Gastrocnemius medialis (tissue), 4 donors: ENCODE measurements around the gene SAYSD1. TPM values are rescaled to one million over a fixed set of nuclear protein-coding genes. Genes with fewer than 3 reads are reported as not detected.

Experiments
- ATAC-seq, 2 donors: fragments of 150-250 bp; one replicate each; pipeline ENCODE4 v1.9.1; 2016
- DNase-seq, 2 donors: peaks; one replicate each; pipeline ENCODE4 v3.0.0-alpha.2; 2019
- H3K27ac ChIP-seq, 4 donors: fragments of 200-600 bp; sonication (generic); 1 replicate in 1 of 4; 2 replicates in 3 of 4; pipeline ENCODE4 v1.5.1; 2016 to 2018; ENCODE audit warnings: mild to moderate bottlenecking in 2 of 4, moderate library complexity in 1 of 4
- H3K27me3 ChIP-seq, 3 donors: fragments of 200-600 bp; sonication (generic) in 2 of 3; 1 replicate in 1 of 3; 2 replicates in 2 of 3; pipeline versions ENCODE4 v1.5.1 to v1.6.0; 2016 to 2019; ENCODE audit warnings: mild to moderate bottlenecking in 1 of 3, moderate library complexity in 1 of 3
- H3K36me3 ChIP-seq, 2 donors: fragments of 200-600 bp; sonication (generic) in 1 of 2; one replicate each; pipeline ENCODE4 v1.5.1; 2017 to 2018
- H3K4me1 ChIP-seq, 2 donors: fragments of 200-600 bp; sonication (generic) in 1 of 2; one replicate each; pipeline ENCODE4 v1.5.1; 2016 to 2017; ENCODE audit warnings: mild to moderate bottlenecking in 2 of 2
- H3K4me3 ChIP-seq, 4 donors: fragments of 200-600 bp; sonication (generic) in 3 of 4; 1 replicate in 1 of 4; 2 replicates in 3 of 4; pipeline ENCODE4 v1.5.1; 2016 to 2019; ENCODE audit warnings: mild to moderate bottlenecking in 2 of 4
- H3K9me3 ChIP-seq, 3 donors: fragments of 200-600 bp; sonication (generic) in 2 of 3; 1 replicate in 1 of 3; 2 replicates in 2 of 3; pipeline ENCODE4 v1.5.1; 2016 to 2019
- CTCF ChIP-seq, 5 experiments: fragments of 450-650 bp in 3 of 5; fragments of 200-600 bp in 2 of 5; sonication (generic) in 2 of 5; IDR thresholded peaks in 4 of 5; conservative IDR thresholded peaks in 1 of 5; 1 replicate in 4 of 5; 2 replicates in 1 of 5; pipeline ENCODE4 v1.5.1; 2016 to 2019; ENCODE audit warnings: antibody characterized with exemption in 5 of 5, mild to moderate bottlenecking in 3 of 5, moderate library complexity in 3 of 5
- POLR2A ChIP-seq, 2 donors: fragments of 450-650 bp; IDR thresholded peaks; one replicate each; pipeline ENCODE4 v1.6.1; 2017; ENCODE audit warnings: antibody characterized with exemption in 2 of 2, mild to moderate bottlenecking in 2 of 2, moderate library complexity in 2 of 2
- in situ Hi-C, 4 donors: fragments of 200-750 bp; cut with MboI; loops; one replicate each; pipeline versions ENCODE4 v1.15.0 to v1.8.0; 2017; ENCODE audit warnings: low sequenced_read_pairs in 4 of 4
- intact Hi-C: fragments of 100-400 bp; cut with DNase I; formaldehyde crosslinking; loops from one replicate; pipeline ENCODE4 v1.15.1; 2023; ENCODE audit warnings: low total_unique reads
- total RNA-seq, 4 donors: library from RNA; depleted of rRNA; stranded (reverse); fragments of >200 nt; gene quantifications; one replicate each; pipeline versions ENCODE4 v1.1.0 to v1.2.3, GENCODE V29; 2016

Gene SAYSD1
- total RNA-seq, 4 donors from 2014 or later = 6.4 to 12.9 (median 10.4) TPM

GRCh38 chr6:39060467-39061160 lies 54.4 kb downstream of the SAYSD1 start:
- no peak for TF ChIP-seq POLR2A (IDR thresholded peaks at IDR 0.05)
- H3K4me3 ChIP-seq = no peak overlapping the region
- H3K4me1 ChIP-seq = no peaks in the 10 kb centered on the region
- in situ Hi-C loops (no loop called here), intact Hi-C loops (no loop called here)
- H3K36me3 ChIP-seq = no peaks in the 10 kb centered on the region
- DNase-seq = no peak
- H3K27ac ChIP-seq = no peak overlapping the region
- no peaks in the 10 kb centered on the region for H3K9me3 ChIP-seq
- no peak for ATAC-seq
- peaks cover 0 to 2% (median 0%) of the 10 kb centered on the region in 3 donors for H3K27me3 ChIP-seq

DNA sequence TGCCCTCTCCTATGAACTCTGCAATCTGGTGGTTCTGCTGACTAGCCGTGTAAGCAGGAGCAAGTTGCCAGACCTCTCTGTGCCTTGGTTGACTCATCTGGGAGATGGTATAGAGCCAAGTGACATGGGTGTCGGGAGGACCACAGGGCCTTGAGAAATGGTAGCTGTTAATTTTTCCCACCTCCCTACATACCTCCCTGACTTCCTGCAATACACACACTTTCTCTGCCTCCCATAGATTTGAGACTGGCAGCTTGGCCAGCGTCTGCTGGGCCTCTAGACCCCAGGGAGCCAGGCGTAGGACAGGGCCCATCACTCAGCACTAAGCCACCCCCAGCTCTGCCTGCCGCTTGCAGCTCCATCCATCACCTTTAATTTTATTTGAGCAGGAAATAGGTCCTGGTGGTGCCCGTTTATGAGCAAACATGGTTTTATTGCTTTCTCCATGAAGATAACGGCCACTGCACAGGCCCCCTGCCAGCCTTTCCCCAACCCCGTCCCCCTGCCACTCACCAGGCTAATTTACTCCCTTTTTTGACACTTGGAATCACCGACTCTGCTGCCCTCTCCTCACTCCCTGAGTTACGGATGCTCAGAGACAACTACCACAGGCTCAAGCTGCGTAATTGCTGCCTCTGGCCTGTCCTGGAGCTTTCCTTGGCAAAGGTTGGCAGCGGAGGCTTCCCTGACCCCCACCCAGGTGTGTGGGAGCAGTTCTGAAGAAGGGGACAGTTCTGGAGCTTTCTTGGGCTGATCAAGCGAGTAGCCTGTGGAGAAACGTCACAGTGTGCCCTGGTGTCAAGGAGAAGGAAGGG lies 55.3 kb downstream of the SAYSD1 start:
- in situ Hi-C loops = no loop called here
- Histone ChIP-seq H3K36me3 (no peaks in the 10 kb centered on the region), H3K4me3 (no peak overlapping the region), H3K27ac (no peak overlapping the region), H3K9me3 (no peaks in the 10 kb centered on the region), H3K27me3 (no peaks in the 10 kb centered on the region), H3K4me1 (no peaks in the 10 kb centered on the region)
- ATAC-seq (no peak), DNase-seq (no peak)
- intact Hi-C loops = no loop called here
- TF ChIP-seq CTCF (IDR thresholded peaks at IDR 0.05 in 4 of 5, conservative IDR thresholded peaks at IDR 0.05 in 1 of 5) (no peak), POLR2A (IDR thresholded peaks at IDR 0.05) (no peak)

DNA sequence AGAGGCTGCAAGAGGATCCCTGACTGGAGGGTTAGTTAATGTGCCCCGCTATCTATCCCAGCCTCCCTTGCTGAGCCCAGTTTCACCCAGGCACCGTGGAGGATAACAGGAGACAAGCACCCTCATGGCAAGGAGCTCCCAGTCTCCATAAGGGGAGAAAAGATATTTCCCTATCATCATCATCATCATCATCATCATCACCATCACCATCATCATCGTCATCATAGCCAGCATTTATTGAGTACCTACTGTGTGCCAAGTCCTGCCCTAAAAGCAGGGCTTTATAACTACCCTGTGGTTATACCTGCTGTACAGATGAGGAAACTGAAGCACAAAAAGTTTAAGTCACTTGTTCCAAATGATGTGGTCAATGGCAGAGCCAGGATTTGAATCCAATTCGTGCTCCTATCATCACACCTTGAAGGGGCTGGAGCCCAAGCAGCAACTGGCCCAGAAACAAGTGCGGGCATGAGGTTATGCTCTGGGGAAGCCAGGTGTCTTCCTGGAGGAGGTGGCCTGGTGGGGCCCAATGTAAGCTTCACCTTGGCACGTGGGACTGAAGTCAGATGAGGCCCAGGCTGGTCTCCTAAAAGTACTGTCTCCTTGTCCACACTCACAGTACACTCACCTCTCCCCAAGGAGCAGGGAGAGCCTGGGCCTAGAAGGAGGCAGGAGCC lies 56.4 kb downstream of the SAYSD1 start:
- Histone ChIP-seq H3K27ac (no peak overlapping the region), H3K4me3 (no peak overlapping the region), H3K36me3 (no peaks in the 10 kb centered on the region), H3K9me3 (no peaks in the 10 kb centered on the region), H3K27me3 (no peaks in the 10 kb centered on the region), H3K4me1 (no peaks in the 10 kb centered on the region)
- ATAC-seq (no peak), DNase-seq (no peak)
- intact Hi-C loops (no loop called here), in situ Hi-C loops (no loop called here)
- TF ChIP-seq POLR2A (IDR thresholded peaks at IDR 0.05) (no peak), CTCF (IDR thresholded peaks at IDR 0.05 in 4 of 5, conservative IDR thresholded peaks at IDR 0.05 in 1 of 5) (no peak)

- H3K27ac ChIP-seq = no peak overlapping the region
Measured at GRCh38 chr6:39057251-39058155, 57.5 kb downstream of the SAYSD1 start.

More at GRCh38 chr6:39057251-39058155, 57.5 kb downstream of the SAYSD1 start:
- Histone ChIP-seq H3K27me3 (no peaks in the 10 kb centered on the region), H3K4me1 (no peaks in the 10 kb centered on the region), H3K9me3 (no peaks in the 10 kb centered on the region), H3K4me3 (no peak overlapping the region), H3K36me3 (no peaks in the 10 kb centered on the region)
- DNase-seq = no peak
- no peak for TF ChIP-seq CTCF (IDR thresholded peaks at IDR 0.05 in 4 of 5, conservative IDR thresholded peaks at IDR 0.05 in 1 of 5)
- no peak for TF ChIP-seq POLR2A (IDR thresholded peaks at IDR 0.05)
- no peak for ATAC-seq
- in situ Hi-C loops (no loop called here), intact Hi-C loops (no loop called here)
